ENCODE data around the gene EVX2.

GRCh38 chr2:176074919-176075425 lies 8.8 kb downstream of the EVX2 start:
- TF ChIP-seq, protein P1, sequence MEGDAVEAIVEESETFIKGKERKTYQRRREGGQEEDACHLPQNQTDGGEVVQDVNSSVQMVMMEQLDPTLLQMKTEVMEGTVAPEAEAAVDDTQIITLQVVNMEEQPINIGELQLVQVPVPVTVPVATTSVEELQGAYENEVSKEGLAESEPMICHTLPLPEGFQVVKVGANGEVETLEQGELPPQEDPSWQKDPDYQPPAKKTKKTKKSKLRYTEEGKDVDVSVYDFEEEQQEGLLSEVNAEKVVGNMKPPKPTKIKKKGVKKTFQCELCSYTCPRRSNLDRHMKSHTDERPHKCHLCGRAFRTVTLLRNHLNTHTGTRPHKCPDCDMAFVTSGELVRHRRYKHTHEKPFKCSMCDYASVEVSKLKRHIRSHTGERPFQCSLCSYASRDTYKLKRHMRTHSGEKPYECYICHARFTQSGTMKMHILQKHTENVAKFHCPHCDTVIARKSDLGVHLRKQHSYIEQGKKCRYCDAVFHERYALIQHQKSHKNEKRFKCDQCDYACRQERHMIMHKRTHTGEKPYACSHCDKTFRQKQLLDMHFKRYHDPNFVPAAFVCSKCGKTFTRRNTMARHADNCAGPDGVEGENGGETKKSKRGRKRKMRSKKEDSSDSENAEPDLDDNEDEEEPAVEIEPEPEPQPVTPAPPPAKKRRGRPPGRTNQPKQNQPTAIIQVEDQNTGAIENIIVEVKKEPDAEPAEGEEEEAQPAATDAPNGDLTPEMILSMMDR (IDR thresholded peaks at IDR 0.05), result no peak
- TF ChIP-seq POLR2AphosphoS5 (IDR thresholded peaks at IDR 0.05) (no peak), POLR2A (IDR thresholded peaks at IDR 0.05) (no peak)

Data from prostate gland (tissue), 2 donors.